MM.1S (cell line): ENCODE measurements around the gene HARBI1.

Experiments
- DNase-seq: peaks from one replicate; pipeline ENCODE4 v3.0.0-alpha.2; 2015
- H2AFZ ChIP-seq: fragments of 300-600 bp; sonication (generic); 2 replicates; pipeline ENCODE4 v1.6.0; 2016; ENCODE audit warnings: antibody characterized with exemption, low read length
- H3F3A ChIP-seq: fragments of 300-600 bp; sonication (generic); 2 replicates; pipeline ENCODE4 v1.6.1; 2016; ENCODE audit warnings: mild to moderate bottlenecking, antibody characterized with exemption, low read length, moderate library complexity, mixed read lengths; ENCODE audit not compliant: insufficient read depth
- H3K27ac ChIP-seq: fragments of 300-600 bp; sonication (generic); 2 replicates; pipeline ENCODE4 v1.5.1; 2016; ENCODE audit warnings: mild to moderate bottlenecking, low read length
- H3K27me3 ChIP-seq: fragments of 300-600 bp; sonication (generic); replicated peaks from 2 replicates; pipeline ENCODE4 v1.6.0; 2016; ENCODE audit warnings: low read length; ENCODE audit not compliant: insufficient read depth
- H3K36me3 ChIP-seq: fragments of 300-600 bp; sonication (generic); replicated peaks from 2 replicates; pipeline ENCODE4 v1.6.1; 2016; ENCODE audit warnings: mild to moderate bottlenecking, low read length, mixed read lengths; ENCODE audit not compliant: insufficient read depth
- H3K4me1 ChIP-seq: fragments of 300-600 bp; sonication (generic); 2 replicates; pipeline ENCODE4 v1.6.1; 2016; ENCODE audit warnings: low read length, mixed read lengths
- H3K4me2 ChIP-seq: fragments of 300-600 bp; sonication (generic); 2 replicates; pipeline ENCODE4 v1.6.0; 2016; ENCODE audit warnings: low read depth, low read length
- H3K4me3 ChIP-seq: fragments of 300-600 bp; sonication (generic); 2 replicates; pipeline ENCODE4 v1.5.1; 2016; ENCODE audit warnings: low read length, mixed read lengths
- H3K79me2 ChIP-seq: fragments of 300-600 bp; sonication (generic); 2 replicates; pipeline ENCODE4 v1.6.1; 2016; ENCODE audit warnings: mixed run types, low read length, mixed read lengths
- H3K9ac ChIP-seq: fragments of 300-600 bp; sonication (generic); 2 replicates; pipeline ENCODE4 v1.6.1; 2016; ENCODE audit warnings: low read length, mixed read lengths
- H3K9me2 ChIP-seq: fragments of 300-600 bp; sonication (generic); replicated peaks from 2 replicates; pipeline ENCODE4 v1.6.1; 2016; ENCODE audit warnings: mild to moderate bottlenecking, low read length, mixed read lengths; ENCODE audit not compliant: insufficient read depth
- H3K9me3 ChIP-seq: fragments of 300-600 bp; sonication (generic); replicated peaks from 2 replicates; pipeline ENCODE4 v1.6.1; 2016; ENCODE audit warnings: mild to moderate bottlenecking, low read length, mixed read lengths; ENCODE audit not compliant: insufficient read depth
- H4K20me1 ChIP-seq: fragments of 300-600 bp; sonication (generic); 2 replicates; pipeline ENCODE4 v1.6.1; 2016; ENCODE audit warnings: mild to moderate bottlenecking, low read length, moderate library complexity, mixed read lengths; ENCODE audit not compliant: insufficient read depth
- EZH2 ChIP-seq: fragments of 300-600 bp; sonication (generic); optimal IDR thresholded peaks from 2 replicates; pipeline ENCODE3; 2017; ENCODE audit warnings: low read depth, mild to moderate bottlenecking, antibody characterized with exemption, low read length, mixed read lengths
- EZH2phosphoT487 ChIP-seq: fragments of 300-600 bp; sonication (generic); IDR thresholded peaks from 2 replicates; pipeline ENCODE4 v1.6.1; 2018; ENCODE audit warnings: antibody characterized with exemption, low read length
- TF ChIP-seq, protein P1 (sequence below): fragments of 300-600 bp; sonication (generic); IDR thresholded peaks from 2 replicates; pipeline ENCODE4 v1.5.1; 2016; ENCODE audit warnings: antibody characterized with exemption, low read length, mixed read lengths

The HARBI1 gene

DNA sequence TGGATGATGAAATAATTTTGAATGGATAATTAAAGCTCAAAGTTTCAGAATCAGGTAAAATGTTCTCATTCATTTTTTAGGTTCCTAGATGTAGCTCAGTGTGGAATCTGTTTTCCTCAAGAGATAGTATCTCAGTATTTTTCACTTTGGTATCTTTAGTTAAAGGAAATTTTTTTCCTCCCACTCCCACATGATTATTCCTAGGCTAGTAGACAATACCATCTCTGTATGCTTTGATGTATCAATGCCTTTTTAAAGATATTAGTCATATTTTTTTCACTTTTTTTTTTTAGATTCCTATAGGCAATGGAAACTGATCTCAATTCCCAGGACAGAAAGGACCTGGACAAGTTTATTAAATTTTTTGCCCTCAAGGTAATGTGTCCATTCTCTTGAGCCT lies 27.0 kb upstream of the HARBI1 start:
- no peak overlapping the region for H3K4me2 ChIP-seq
- H3K4me3 ChIP-seq, result no peak overlapping the region
- no peak for DNase-seq
- no peaks in the 10 kb centered on the region for H3F3A ChIP-seq
- no peaks in the 10 kb centered on the region for H3K4me1 ChIP-seq
- no peak overlapping the region for H2AFZ ChIP-seq
- H3K27ac ChIP-seq, result no peak overlapping the region
- H4K20me1 ChIP-seq, result no peaks in the 10 kb centered on the region
- TF ChIP-seq, protein P1, sequence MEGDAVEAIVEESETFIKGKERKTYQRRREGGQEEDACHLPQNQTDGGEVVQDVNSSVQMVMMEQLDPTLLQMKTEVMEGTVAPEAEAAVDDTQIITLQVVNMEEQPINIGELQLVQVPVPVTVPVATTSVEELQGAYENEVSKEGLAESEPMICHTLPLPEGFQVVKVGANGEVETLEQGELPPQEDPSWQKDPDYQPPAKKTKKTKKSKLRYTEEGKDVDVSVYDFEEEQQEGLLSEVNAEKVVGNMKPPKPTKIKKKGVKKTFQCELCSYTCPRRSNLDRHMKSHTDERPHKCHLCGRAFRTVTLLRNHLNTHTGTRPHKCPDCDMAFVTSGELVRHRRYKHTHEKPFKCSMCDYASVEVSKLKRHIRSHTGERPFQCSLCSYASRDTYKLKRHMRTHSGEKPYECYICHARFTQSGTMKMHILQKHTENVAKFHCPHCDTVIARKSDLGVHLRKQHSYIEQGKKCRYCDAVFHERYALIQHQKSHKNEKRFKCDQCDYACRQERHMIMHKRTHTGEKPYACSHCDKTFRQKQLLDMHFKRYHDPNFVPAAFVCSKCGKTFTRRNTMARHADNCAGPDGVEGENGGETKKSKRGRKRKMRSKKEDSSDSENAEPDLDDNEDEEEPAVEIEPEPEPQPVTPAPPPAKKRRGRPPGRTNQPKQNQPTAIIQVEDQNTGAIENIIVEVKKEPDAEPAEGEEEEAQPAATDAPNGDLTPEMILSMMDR, result no peak
- TF ChIP-seq EZH2phosphoT487 (no peak), EZH2 (no peak)
- no peaks in the 10 kb centered on the region for H3K9me3 ChIP-seq
- H3K27me3 ChIP-seq, result no peaks in the 10 kb centered on the region
- no peaks in the 10 kb centered on the region for H3K9me2 ChIP-seq
- no peaks in the 10 kb centered on the region for H3K36me3 ChIP-seq
- H3K79me2 ChIP-seq, result no peaks in the 10 kb centered on the region
- H3K9ac ChIP-seq, result no peak overlapping the region

- Histone ChIP-seq H3K36me3 (no peaks in the 10 kb centered on the region), H3K27ac (no peak overlapping the region), H3K27me3 (no peaks in the 10 kb centered on the region), H3K79me2 (no peaks in the 10 kb centered on the region), H3K4me1 (no peaks in the 10 kb centered on the region), H4K20me1 (no peaks in the 10 kb centered on the region), H3K4me2 (no peak overlapping the region), H3K4me3 (no peak overlapping the region), H2AFZ (no peak overlapping the region), H3K9me2 (no peaks in the 10 kb centered on the region), H3K9me3 (no peaks in the 10 kb centered on the region), H3K9ac (no peak overlapping the region), H3F3A (no peaks in the 10 kb centered on the region)
- DNase-seq, result no peak
- TF ChIP-seq, protein P1, result no peak
- TF ChIP-seq EZH2phosphoT487, result no peak
- TF ChIP-seq EZH2, result no peak
Measured at GRCh38 chr11:46643531-46643930, 26.5 kb upstream of the HARBI1 start.

- H2AFZ ChIP-seq, result no peak overlapping the region
Measured at GRCh38 chr11:46642627-46643335, 25.8 kb upstream of the HARBI1 start.

More at GRCh38 chr11:46642627-46643335, 25.8 kb upstream of the HARBI1 start:
- Histone ChIP-seq H3K79me2 (no peaks in the 10 kb centered on the region), H3K27ac (no peak overlapping the region), H3K9ac (no peak overlapping the region), H3K36me3 (no peaks in the 10 kb centered on the region), H4K20me1 (no peaks in the 10 kb centered on the region), H3F3A (no peaks in the 10 kb centered on the region), H3K27me3 (no peaks in the 10 kb centered on the region), H3K4me3 (no peak overlapping the region), H3K9me3 (no peaks in the 10 kb centered on the region), H3K4me2 (no peak overlapping the region), H3K9me2 (no peaks in the 10 kb centered on the region), H3K4me1 (no peaks in the 10 kb centered on the region)
- DNase-seq, result no peak
- TF ChIP-seq EZH2 (no peak), EZH2phosphoT487 (no peak)
- TF ChIP-seq, protein P1, result no peak
